Measurements from ENCODE around the gene KCNA4. TPM values are rescaled to one million over a fixed set of nuclear protein-coding genes. Genes with fewer than 3 reads are reported as not detected.
"Not testable (repeated sequence)": the region's sequence is repeated elsewhere in the genome, so short reads cannot be mapped to it uniquely, and the experiment has no call there.

Gene KCNA4
- total RNA-seq, 1 donor, result not detected

DNA sequence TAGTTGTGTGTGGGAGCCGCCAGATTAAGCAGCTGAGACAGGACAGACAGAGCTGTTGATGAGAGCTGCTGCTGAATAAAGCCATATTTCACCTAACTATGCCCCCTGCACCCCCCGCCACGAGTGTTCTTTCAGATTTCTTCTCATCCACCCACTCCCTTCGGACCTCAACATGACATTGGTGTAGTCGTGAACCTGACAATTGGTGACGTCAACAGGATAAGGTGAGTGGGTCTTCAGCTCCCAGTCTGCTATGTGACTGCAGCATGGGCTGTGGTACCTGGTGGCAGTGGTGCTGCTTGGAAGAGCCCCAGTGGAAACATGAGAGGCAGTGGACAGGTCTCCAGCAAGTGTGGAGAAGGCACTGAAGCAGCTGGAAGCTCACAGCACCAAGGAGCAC is 28.3 kb upstream of the KCNA4 start:
- TF ChIP-seq, protein P1, sequence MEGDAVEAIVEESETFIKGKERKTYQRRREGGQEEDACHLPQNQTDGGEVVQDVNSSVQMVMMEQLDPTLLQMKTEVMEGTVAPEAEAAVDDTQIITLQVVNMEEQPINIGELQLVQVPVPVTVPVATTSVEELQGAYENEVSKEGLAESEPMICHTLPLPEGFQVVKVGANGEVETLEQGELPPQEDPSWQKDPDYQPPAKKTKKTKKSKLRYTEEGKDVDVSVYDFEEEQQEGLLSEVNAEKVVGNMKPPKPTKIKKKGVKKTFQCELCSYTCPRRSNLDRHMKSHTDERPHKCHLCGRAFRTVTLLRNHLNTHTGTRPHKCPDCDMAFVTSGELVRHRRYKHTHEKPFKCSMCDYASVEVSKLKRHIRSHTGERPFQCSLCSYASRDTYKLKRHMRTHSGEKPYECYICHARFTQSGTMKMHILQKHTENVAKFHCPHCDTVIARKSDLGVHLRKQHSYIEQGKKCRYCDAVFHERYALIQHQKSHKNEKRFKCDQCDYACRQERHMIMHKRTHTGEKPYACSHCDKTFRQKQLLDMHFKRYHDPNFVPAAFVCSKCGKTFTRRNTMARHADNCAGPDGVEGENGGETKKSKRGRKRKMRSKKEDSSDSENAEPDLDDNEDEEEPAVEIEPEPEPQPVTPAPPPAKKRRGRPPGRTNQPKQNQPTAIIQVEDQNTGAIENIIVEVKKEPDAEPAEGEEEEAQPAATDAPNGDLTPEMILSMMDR (IDR thresholded peaks at IDR 0.05; ENCODE audit: insufficient read depth, low read depth, low read length), result no peak
- DNase-seq (ENCODE audit: low read depth), result no peak
- H3K4me3 ChIP-seq (ENCODE audit: low read depth, low read length), result no peak overlapping the region

DNA sequence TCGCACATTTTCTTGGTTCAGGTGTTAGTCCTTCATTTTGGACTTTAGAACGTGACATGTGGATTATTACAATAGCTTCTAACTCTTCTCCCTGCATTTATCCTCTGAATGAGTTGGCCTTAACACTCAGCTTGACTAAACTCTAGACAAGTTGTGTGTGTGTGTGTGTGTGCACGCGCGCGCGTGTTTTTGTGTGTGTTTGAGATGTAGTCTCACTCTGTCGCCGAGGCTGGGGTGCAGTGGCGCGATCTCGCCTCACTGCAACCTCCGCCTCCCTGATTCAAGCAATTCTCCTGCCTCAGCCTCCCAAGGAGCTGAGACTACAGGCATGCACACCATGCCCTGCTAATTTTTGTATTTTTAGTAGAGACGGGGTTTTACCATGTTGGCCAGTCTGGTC is 24.3 kb upstream of the KCNA4 start:
- no peak overlapping the region for H3K4me3 ChIP-seq (ENCODE audit: low read depth, low read length)
- TF ChIP-seq, protein P1 (IDR thresholded peaks at IDR 0.05; ENCODE audit: insufficient read depth, low read depth, low read length), result no peak
- DNase-seq (ENCODE audit: low read depth), result no peak

DNA sequence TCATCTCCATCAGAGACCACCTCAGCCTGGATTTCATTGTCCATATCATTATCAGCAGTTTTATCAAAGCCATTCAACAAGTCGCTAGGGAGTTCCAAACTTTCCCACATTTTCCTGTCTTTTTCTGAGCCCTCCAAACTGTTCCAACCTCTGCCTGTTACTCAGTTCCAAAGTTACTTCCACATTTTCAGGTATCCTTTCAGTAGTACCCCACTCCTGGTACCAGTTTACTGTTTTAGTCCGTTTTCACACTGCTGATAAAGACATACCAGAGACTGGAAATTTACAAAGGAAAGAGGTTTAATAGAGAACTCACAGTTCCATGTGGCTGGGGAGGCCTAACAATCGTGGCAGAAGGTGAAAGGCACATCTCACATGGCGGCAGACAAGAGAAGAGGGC is 17.9 kb upstream of the KCNA4 start:
- not testable (repeated sequence) for H3K4me3 ChIP-seq (ENCODE audit: low read depth, low read length); DNase-seq (ENCODE audit: low read depth)

DNA sequence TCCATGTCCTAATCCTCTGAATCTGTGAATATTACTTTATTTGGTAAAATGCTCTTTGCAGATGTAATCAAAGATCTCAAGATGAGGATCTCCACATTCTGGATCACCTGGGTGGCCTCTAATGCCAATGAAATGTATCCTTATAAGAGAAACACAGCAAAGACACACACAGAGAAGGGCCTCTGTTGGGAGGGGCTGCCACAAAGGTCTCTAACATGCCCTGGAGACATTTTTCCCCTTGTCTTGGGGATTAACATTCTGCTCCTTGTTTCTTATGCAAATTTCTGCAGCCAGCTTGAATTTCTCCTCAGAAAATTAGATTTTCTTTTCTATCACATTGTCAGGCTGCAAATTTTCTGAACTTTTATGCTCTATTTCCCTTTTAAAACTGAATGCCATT is 17.3 kb upstream of the KCNA4 start:
- not testable (repeated sequence) for H3K4me3 ChIP-seq (ENCODE audit: low read depth, low read length)

DNA sequence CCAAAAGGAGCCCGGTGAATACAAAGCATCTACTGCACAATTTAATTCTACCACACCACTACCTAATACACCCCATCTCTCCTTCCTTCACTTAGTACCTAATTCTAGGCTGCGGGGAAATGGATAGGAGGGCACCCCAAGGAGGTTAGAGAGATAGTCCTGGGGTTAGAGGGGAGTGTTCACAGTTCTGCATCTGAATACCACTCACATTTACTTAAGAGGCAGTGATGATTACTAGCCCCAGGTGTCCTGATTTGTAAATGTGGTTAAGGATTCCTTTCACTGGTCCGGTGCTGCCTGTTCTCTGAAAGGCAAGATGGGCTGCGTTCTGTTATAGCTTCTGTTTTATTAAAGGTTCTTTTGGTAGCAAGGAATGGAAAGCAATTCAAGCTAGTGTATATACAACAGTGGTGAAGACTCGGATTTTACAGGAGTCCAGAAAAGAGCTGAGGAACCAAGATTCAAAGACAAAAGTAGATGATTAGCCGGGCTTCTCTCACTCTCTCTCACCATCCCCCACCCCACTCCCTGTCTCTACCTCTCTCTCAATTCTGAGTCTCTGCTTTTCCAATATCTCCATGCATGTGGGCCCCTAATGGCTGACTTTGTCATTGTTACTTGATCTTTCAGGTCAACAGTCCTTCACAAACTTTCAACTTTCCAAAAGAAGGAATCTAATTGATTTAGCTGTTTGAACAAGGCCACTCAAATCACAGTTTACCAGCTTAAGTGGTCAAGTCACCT is 8.7 kb upstream of the KCNA4 start:
- DNase-seq (ENCODE audit: low read depth), result no peak
- no peak overlapping the region for H3K4me3 ChIP-seq (ENCODE audit: low read depth, low read length)
- TF ChIP-seq, protein P1 (IDR thresholded peaks at IDR 0.05; ENCODE audit: insufficient read depth, low read depth, low read length), result no peak

More for the DNA sequence above, 17.3 kb upstream of the KCNA4 start:
- DNase-seq (ENCODE audit: low read depth), result not testable (repeated sequence)

DNA sequence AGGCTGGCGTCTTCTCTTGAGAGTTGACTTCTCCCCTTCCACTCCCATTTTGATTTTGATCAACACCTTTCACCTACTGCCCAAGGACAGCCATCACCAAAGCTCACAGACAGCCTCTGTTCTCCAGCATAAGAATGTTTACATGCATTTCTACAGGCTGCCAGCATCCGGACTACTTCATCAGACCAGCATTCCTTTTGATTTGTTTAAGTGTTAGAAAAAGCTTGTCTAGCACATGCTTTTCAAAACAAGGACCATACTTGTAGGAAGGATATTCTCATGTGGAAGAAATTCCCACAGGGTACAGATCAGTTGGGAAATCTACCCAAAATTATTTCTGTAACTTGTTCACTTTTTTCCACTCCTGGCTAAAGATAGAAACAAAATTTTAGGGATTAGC is 6.2 kb upstream of the KCNA4 start:
- TF ChIP-seq, protein P1 (IDR thresholded peaks at IDR 0.05; ENCODE audit: insufficient read depth, low read depth, low read length), result no peak
- H3K4me3 ChIP-seq (ENCODE audit: low read depth, low read length), result no peak overlapping the region
- DNase-seq (ENCODE audit: low read depth), result no peak

DNA sequence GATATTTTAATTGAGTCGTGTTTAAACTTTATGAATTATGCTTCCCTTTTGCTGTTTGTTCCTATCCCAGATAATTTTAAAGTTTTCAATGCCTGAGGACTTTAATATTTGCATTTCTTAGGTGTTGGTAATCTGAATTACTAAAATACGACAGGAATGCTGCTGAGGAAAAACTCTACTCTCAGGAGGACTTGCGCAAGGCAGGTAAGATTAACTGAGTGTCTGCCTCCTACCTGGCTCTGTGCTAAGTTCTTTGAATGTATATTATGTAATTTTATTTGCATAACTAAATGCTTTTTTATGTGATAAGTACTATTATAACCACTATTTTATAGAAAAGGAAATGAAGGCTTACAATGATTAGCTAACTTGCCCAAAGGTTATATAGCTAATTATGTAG is 2.7 kb upstream of the KCNA4 start:
- H3K4me3 ChIP-seq (ENCODE audit: low read depth, low read length), result no peak overlapping the region
- DNase-seq (ENCODE audit: low read depth), result no peak
- TF ChIP-seq, protein P1 (IDR thresholded peaks at IDR 0.05; ENCODE audit: insufficient read depth, low read depth, low read length), result no peak

DNA sequence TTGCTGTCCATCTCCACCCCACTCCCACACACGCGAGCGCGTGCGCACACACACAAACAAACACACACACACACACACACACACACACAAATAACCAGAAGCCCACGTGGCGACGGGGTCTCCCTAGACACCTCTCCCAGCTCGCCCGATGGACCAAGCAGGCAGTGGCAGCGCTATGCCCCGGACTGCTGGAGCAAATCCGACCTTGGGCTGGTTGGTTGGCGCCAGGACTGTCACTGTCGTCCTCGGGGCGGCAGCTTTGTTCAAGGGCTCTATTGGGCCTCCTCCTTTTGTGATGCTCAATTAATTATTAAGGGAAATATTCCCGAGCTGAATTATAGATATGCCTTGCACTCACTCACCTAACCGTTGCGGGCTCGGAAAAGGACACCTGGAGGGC is 1.7 kb upstream of the KCNA4 start:
- no peak overlapping the region for H3K4me3 ChIP-seq (ENCODE audit: low read depth, low read length)
- TF ChIP-seq, protein P1 (IDR thresholded peaks at IDR 0.05; ENCODE audit: insufficient read depth, low read depth, low read length), result no peak
- no peak for DNase-seq (ENCODE audit: low read depth)
